Measurements from ENCODE around the gene TNRC6B.

Gene TNRC6B

GRCh38 chr22:40385036-40385782 is 207.5 kb downstream of the TNRC6B start:
- H3K4me3 ChIP-seq (ENCODE audit: low read depth, low read length) = no peak overlapping the region
- H3K27me3 ChIP-seq = no peaks in the 10 kb centered on the region
- H3K4me1 ChIP-seq = no peaks in the 10 kb centered on the region
- no peaks in the 10 kb centered on the region for H3K36me3 ChIP-seq
- no peaks in the 10 kb centered on the region; the same call in 1 of the 2 replicates for H3K9me3 ChIP-seq
- TF ChIP-seq CTCF (IDR thresholded peaks at IDR 0.05; ENCODE audit: low read depth, low read length) = no peak
- no peak for DNase-seq

Data from BE2C (cell line).